ENCODE measurements around the gene TTC13. TPM values are rescaled to one million over a fixed set of nuclear protein-coding genes. Genes with fewer than 3 reads are reported as not detected.

Gene TTC13
- total RNA-seq, 2 experiments from 2014 or later: 13.4 to 15.5 TPM

DNA sequence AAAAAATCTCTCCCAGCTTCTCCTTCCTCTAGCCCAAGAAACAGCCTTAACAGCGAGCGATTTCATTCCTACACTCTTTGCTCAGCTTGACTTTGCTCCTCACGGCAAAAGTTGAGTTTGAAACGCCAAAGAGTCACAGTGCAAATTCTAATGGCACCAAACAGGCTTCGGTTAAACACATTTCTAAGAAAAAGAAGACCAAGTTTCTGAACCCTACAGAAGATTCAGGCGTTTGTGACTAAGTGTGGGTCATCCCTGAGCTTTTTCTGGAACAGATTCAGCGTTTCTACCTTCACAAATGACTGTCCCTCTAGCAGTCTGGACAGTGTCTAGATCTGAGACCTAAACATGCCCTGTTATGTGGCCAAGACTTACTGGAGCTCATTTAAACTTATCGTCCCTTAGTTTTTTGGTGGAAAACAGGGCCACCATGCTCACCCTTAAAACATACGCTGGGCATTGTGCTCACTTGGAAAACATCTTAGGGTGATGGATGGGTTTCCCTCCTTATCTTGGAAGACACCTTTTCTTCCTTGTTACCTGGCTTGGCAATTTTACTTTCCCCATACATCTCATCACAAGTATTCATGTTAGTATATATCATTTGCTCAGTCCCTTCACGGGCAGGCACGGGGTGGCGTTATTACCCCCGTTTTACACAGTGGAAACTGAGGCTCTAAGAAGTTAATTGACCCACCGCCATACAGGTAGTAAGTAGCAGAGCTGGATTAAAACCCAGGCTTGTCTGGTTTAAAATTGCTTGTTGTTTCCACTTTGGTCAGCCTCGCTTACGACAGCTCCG lies 111.4 kb downstream of the TTC13 start:
- peaks cover 30% of the 10 kb centered on the region for H3K4me1 Mint-ChIP-seq (ENCODE audit: low read depth)
- ChIA-PET POLR2A (interaction anchor here (1.0 kb wide), 1 partner anchor 112 kb away, joined by 4 read pairs; the partner anchor contains the start of gene ARV1), CTCF (interaction anchor here (1.0 kb wide), 1 partner anchor 343 kb away, joined by 3 read pairs; no protein-coding TSS in a partner anchor)
- H3K9me3 Mint-ChIP-seq: no peaks in the 10 kb centered on the region
- peak overlapping the region; percentile 38 for H3K27ac Mint-ChIP-seq
- intact Hi-C loops (cut with micrococcal nuclease): no loop called here
- H3K36me3 Mint-ChIP-seq (ENCODE audit: low read depth): no peaks in the 10 kb centered on the region
- DNase-seq: no peak
- H3K27me3 Mint-ChIP-seq: peaks cover 27% of the 10 kb centered on the region
- peak overlapping the region; percentile 82 for H3K4me3 Mint-ChIP-seq
- TF ChIP-seq, protein P1, sequence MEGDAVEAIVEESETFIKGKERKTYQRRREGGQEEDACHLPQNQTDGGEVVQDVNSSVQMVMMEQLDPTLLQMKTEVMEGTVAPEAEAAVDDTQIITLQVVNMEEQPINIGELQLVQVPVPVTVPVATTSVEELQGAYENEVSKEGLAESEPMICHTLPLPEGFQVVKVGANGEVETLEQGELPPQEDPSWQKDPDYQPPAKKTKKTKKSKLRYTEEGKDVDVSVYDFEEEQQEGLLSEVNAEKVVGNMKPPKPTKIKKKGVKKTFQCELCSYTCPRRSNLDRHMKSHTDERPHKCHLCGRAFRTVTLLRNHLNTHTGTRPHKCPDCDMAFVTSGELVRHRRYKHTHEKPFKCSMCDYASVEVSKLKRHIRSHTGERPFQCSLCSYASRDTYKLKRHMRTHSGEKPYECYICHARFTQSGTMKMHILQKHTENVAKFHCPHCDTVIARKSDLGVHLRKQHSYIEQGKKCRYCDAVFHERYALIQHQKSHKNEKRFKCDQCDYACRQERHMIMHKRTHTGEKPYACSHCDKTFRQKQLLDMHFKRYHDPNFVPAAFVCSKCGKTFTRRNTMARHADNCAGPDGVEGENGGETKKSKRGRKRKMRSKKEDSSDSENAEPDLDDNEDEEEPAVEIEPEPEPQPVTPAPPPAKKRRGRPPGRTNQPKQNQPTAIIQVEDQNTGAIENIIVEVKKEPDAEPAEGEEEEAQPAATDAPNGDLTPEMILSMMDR (IDR thresholded peaks at IDR 0.05): no peak
- ATAC-seq: no peak

DNA sequence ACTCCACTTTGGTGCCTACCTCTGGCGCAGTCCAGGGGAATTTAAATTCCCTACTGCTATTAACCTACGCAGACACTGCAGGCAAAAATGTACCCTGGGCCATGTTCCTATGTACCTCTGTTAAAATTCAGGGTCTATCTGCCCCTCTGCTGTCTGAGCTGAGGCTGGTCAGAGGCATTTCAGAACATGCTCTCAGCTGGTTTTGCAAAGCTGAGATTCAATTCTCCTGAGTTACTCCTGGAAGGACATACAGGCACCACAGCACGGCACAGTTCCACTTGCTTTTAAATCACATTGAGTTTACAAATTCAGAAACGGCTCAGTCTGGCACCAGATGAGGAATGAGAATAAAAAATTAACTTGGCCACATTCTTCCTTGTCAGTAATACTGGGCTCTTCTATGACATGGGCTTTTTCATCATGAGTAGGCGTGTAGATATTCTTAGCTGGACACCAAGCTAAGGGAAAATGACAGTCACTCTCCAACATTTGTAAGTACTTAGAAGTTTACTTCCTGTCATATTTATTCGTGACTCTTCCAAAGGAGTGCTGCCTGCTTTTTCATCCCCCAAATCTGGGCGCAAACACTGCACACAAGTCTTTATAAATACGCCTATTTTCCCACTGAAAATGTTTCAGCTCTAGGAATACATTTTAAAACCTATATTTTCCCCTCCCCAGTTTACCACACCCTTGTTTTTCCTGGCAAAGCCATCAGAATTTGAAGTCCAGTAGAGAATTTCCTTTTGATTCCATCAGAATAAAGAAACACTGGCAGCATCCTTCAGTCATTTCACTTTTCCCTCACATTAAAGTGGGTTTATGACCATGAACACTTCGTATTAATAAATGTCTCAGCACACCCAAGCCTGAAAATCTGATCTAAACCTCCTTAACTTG lies 112.2 kb downstream of the TTC13 start:
- no peak for DNase-seq
- Mint-ChIP-seq H3K9me3 (no peaks in the 10 kb centered on the region), H3K4me3 (peak overlapping the region; percentile 82), H3K36me3 (ENCODE audit: low read depth) (no peaks in the 10 kb centered on the region), H3K4me1 (ENCODE audit: low read depth) (peaks cover 30% of the 10 kb centered on the region), H3K27me3 (peaks cover 20% of the 10 kb centered on the region), H3K27ac (no peak overlapping the region)
- ChIA-PET POLR2A (interaction anchor here (1.0 kb wide), 1 partner anchor 113 kb away, joined by 4 read pairs; the partner anchor contains the start of gene ARV1), CTCF (interaction anchor here (1.0 kb wide), 1 partner anchor 344 kb away, joined by 3 read pairs; no protein-coding TSS in a partner anchor)
- TF ChIP-seq, protein P1 (IDR thresholded peaks at IDR 0.05): no peak
- no peak for ATAC-seq
- intact Hi-C loops (cut with micrococcal nuclease): no loop called here

DNA sequence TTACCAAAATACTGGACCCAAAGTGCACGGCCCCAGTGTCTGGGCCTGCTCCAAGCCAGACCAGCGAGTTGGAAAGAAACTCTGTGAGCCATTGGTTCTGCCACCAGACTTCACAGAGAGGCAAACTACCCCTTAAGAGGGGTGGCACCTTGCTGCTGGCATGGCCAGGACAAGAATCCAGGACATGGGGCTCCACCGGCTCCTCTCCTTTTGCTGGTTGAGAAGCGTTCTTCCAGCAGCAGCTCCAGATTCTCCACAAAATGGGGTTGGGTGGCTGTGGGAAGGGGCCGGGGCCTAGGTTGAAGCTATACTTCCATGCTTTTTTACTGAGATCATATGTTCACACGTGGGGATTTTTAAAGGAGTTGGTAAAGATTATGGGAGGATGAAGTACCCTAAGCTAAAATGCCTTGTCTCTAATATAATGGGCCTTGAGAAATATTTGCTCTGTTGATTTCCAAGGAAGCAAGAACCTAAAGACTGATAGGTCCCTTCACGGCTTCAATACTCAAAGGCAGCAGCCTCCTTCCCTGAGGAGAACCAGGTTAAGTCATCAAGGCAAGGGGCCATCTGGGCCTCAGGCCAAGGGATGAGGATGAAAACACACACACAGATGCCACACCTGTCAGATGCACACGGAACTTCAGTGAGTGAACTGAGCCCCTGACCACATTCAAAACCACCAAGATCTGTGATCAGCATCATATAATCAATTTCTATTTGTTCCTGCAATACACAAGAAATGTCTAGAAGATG lies 113.4 kb downstream of the TTC13 start:
- CTCF ChIA-PET: interaction anchor here (1.0 kb wide), 1 partner anchor 52 kb away, joined by 3 read pairs; no protein-coding TSS in a partner anchor
- DNase-seq (no peak), ATAC-seq (no peak)
- H3K4me3 Mint-ChIP-seq: no peak overlapping the region
- peaks cover 30% of the 10 kb centered on the region for H3K4me1 Mint-ChIP-seq (ENCODE audit: low read depth)
- TF ChIP-seq, protein P1 (IDR thresholded peaks at IDR 0.05): no peak
- POLR2A ChIA-PET: no interaction called here
- no peak overlapping the region for H3K27ac Mint-ChIP-seq
- H3K9me3 Mint-ChIP-seq: no peaks in the 10 kb centered on the region
- H3K36me3 Mint-ChIP-seq (ENCODE audit: low read depth): no peaks in the 10 kb centered on the region
- intact Hi-C loops (cut with micrococcal nuclease): no loop called here
- H3K27me3 Mint-ChIP-seq: peaks cover 15% of the 10 kb centered on the region

DNA sequence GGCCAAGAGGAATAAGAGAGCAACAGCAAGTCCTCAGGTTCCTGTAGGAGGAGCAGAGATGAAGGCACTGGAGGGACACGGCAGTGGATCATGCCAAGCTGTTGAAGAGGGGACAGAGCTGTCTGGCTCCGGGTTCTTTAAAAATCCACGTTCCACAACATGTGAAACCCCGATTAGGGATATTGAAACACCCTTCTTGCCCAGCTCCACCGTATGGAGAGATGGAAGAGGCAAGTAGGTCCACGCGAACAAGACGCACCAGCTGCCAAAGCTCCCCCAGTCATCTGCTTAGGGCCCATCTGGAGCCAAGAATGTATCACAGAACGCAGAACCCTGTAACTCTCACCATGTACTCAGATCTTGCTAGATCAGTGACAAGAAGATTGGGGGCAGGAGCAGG lies 114.2 kb downstream of the TTC13 start:
- H3K4me3 Mint-ChIP-seq: no peak overlapping the region
- ChIA-PET POLR2A (no interaction called here), CTCF (interaction anchor here (1.0 kb wide), 1 partner anchor 53 kb away, joined by 3 read pairs; no protein-coding TSS in a partner anchor)
- TF ChIP-seq, protein P1 (IDR thresholded peaks at IDR 0.05): no peak
- peaks cover 30% of the 10 kb centered on the region for H3K4me1 Mint-ChIP-seq (ENCODE audit: low read depth)
- H3K36me3 Mint-ChIP-seq (ENCODE audit: low read depth): no peaks in the 10 kb centered on the region
- no peak overlapping the region for H3K27ac Mint-ChIP-seq
- peaks cover 8% of the 10 kb centered on the region for H3K27me3 Mint-ChIP-seq
- H3K9me3 Mint-ChIP-seq: no peaks in the 10 kb centered on the region
- intact Hi-C loops (cut with micrococcal nuclease): no loop called here
- DNase-seq (no peak), ATAC-seq (no peak)
